ENCODE measurements around the gene GCC2. TPM values are rescaled to one million over a fixed set of nuclear protein-coding genes. Genes with fewer than 3 reads are reported as not detected.

Gene GCC2
- 6.3 and 8.7 TPM in 2 replicates for total RNA-seq

DNA sequence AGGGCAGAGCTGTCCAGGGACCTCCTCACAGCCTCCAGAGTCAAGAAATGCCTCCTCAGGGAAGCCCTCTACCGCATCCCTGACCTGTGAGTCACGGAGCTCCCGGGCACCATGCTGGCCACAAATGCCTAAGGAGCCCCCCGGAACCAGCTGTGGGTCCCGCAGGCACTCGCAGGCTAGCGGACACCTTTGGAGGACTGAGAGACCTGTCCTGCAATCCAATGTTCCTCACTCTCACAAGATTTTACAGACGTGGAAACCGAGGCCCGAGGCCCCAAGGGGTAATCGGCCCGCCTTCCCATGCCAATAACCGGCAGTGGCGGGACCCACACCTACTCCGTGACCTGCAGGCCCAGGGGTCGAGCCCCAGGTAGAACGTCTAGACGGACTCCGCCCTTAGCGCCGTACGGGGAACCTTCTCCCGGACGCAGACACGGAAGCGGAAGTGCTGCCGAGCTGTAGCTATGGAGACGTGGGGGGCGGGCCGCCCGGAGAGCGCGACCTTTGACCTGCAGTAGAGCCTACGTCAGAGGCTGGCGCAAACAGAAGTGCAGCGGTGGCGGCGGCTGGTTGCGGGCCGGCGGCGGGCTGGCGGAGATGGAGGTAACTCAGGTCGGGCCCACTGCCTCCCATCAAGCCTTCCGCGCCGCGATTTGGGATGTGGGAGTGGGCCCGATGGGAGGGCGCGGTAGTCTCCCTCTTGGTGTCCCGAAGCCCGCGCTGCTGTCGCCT, at the start of gene GCC2:
TSS of gene GCC2 (plus strand) at position 529 of the 732 bp plus-strand sequence. CDS start at position 598, 69 bp downstream.

GRCh38 chr2:108533832-108534583, 85.0 kb downstream of the GCC2 start, which contains the start of gene LIMS1:
TSS of gene LIMS1 (plus strand) at chr2:108534470. CDS start at chr2:108534563, 93 bp downstream.

Other genes starting within 250 kb of the GCC2 start
- gene SULT1C3, start 209.2 kb upstream of the GCC2 start, total RNA-seq = not detected in 2 replicates
- gene SULT1C2, start 160.3 kb upstream of the GCC2 start, total RNA-seq = not detected in 2 replicates
- 0.16 TPM in 1 of 2 replicates, not detected in the other for gene SULT1C4, start 71.3 kb upstream of the GCC2 start, total RNA-seq
- gene LIMS1, start 85.3 kb downstream of the GCC2 start, total RNA-seq = 70.1 and 86.7 TPM in 2 replicates

Measured in cardiac atrium fibroblast (primary cell).